Measurements from ENCODE around the gene CRTAP.
"Not testable (repeated sequence)": the region's sequence is repeated elsewhere in the genome, so short reads cannot be mapped to it uniquely, and the experiment has no call there.

CRTAP gene

GRCh38 chr3:33100229-33100628 is 13.6 kb upstream of the CRTAP start:
- DNase-seq, result peak; percentile 13

DNA sequence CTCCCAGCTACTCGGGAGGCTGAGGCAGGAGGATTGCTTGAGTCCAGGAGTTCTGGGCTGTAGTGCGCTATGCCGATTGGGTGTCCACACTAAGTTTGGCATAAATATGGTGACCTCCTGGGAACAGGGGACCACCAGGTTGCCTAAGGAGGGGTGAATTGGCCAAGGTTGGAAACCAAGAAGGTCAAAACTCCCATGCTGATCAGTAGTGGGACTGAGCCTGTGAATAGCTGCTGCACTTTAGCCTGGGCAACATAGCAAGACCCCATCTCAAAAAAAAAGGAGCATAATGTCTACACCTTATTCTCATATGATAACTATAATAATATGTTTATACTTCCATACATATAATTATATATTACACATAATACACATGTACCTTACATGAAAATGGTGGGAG is 10.8 kb upstream of the CRTAP start:
- no peak for DNase-seq

GRCh38 chr3:33103480-33103879 is 10.3 kb upstream of the CRTAP start:
- no peak for DNase-seq

DNA sequence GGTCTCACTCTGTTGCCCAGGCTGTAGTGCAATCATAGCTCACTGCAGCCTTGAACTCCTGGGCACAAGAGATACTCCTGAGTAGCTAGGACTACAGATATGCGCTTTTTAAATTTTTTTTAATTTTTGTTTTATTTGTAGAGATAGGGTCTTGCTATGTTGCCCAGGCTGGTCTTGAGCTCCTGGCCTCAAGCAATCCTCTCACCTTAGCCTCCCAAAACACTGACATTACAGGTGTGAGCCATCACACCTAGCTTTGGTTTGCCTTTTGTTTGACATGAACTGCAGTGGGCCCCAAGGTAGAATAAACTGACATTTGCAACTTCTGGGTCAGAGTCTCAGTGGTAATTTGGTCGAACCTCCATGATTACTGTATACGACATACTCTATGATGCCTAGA is 9.0 kb upstream of the CRTAP start:
- DNase-seq, result no peak

- DNase-seq, result no peak
Measured at GRCh38 chr3:33105341-33105948, 8.4 kb upstream of the CRTAP start.

- not testable (repeated sequence) for DNase-seq
Measured at GRCh38 chr3:33106854-33107253, 7.0 kb upstream of the CRTAP start.

DNA sequence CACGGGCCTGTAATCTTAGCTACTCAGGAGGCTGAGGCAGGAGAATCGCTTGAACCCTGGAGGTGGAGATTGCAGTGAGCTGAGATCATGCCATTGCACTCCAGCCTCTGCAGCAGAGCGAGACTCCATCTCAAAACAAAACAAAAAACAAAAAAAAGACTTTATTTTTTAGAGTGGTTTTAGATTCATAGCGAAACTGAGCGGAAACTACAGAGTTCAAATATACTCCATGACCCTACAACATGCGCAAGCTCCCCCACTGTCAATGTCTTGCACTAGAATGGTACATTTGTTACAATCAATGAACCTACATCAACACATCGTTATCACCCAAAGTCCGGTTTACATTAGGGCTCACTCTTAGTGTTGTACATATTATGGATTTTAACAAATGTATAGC is 2.2 kb upstream of the CRTAP start:
- no peak for DNase-seq

DNA sequence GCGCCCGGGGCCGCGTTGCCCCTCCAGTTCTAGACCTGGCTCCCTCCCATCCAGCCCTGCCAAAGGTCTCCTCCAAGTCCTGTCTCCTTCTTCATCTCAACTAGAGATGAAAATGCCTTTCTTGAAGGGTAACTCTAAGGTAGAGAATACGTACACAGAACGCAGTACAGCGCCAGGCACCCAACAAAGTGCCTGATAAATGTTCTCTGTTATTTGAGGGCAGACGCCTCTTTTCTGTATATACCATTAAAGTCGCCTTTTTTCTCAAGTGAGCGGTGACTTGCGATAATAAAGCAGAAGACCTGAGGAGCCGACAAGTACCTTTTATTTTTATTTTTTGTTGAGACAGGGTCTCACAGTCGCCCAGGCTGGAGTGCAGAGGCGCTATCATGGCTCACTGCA is 809 bp downstream of the CRTAP start:
- no peak for DNase-seq

DNA sequence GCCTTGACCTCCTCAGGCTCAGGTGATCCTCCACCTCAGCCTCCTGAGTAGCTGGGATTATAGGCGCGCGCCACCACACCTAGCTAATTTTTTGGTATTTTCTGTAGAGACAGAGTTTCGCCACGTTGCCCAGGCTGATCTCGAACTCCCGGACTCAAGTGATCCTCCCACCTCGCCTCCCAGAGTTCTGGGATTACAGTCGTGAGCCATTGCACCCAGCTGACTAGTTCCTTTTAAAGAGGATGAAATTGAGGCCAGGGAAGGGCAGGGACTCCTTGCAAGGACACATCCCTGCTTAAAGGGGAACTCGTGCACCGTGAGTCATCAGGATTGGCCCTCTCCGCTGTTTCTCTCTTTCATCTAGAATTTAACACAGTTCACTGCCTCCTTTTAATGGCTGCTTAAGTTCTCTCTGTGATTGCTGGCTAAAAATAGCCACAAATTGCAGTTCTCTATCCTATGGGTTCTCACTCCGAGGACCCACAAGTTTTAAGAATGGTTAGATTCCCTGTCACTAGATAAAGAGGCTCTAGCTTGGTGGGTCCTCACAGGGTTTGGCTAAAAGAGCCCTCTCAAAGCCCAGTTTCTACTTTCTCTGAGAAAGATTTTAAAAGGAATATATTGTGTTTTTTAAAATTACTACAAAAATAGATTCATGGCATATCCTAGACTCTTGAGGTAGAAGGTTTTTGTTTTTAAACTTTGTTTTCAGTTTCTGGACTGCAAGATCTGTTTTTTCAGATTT is 1.4 kb downstream of the CRTAP start:
- peak; percentile 92 for DNase-seq

DNA sequence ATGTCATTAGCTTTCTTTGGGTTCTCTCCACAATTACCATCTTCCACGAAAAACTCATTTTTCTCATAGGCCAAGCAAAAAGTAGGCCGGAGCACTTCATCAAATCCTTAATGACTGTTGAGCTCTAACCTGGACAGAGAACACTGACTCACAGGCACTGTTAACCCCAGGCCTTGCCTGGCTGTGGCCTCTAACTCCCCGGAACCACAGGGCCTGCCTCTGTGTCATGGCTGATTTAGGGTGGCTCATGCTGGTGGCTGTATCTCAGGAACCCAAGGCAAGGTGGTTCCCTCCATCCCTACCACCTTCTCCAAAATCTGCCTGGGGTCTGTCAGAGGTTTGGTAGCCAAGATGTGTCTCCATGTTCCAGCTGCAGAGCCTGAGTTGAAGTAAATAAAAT is 3.6 kb downstream of the CRTAP start:
- DNase-seq, result no peak

- DNase-seq, result no peak
Measured at GRCh38 chr3:33119891-33120290, 6.1 kb downstream of the CRTAP start.

DNA sequence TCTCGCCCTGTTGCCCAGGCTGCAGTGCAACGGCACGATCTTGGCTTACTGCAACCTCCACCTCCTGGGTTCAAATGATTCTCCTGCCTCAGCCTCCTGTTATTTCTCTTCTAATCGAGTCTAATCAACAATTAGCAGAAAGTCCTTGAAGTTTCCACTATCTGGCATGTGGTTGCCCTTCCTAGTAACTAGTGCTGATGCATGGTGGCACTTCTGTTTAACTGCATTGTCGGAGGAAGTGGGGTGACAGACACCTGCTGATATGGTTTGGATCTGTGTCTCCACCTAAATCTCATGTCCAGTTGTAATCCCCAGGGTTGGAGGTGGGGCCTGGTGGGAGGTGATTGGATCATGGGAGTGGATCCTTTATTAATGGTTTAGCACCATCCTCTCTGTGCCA is 9.2 kb downstream of the CRTAP start:
- DNase-seq, result no peak

- no peak for DNase-seq
Measured at GRCh38 chr3:33124638-33125037, 10.8 kb downstream of the CRTAP start.

DNA sequence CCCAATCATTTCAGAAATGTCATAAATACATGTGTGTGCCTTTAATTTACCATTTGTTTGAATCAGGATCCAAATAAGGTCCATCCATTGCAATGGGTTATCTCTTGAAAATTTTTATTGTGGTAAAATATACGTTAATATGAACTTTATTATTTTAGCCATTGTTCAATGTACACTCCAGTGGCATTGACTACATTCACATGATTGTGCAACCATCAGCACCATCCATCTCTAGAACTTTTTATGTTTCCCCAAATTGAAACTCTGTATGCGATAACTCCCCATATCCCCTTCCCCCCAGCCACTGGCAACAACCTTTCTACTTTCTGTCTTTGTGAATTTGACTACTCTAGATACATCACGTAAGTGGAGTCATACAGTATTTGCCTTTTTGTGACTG is 12.0 kb downstream of the CRTAP start:
- DNase-seq, result no peak

- no peak for DNase-seq
Measured at GRCh38 chr3:33128706-33129105, 14.9 kb downstream of the CRTAP start.

DNA sequence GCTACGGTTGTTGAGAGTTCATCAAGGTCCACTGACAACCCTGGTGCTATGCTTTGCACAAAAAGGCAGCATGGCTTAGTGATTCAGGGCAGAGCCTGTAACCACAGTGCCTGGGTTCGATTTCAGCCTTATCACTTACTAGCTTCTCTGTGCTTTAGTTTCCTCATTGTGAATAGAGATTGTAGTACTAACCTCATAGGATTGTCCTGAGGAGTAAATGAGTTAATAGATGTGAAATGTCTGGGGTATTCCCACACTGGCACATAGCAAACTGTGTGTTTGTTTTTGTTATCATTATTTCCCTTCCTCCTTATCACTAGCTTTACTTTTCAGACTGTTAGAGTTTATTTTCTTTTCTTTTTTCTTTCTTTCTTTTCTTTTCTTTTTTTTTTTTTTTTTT is 16.3 kb downstream of the CRTAP start:
- DNase-seq, result no peak

DNA sequence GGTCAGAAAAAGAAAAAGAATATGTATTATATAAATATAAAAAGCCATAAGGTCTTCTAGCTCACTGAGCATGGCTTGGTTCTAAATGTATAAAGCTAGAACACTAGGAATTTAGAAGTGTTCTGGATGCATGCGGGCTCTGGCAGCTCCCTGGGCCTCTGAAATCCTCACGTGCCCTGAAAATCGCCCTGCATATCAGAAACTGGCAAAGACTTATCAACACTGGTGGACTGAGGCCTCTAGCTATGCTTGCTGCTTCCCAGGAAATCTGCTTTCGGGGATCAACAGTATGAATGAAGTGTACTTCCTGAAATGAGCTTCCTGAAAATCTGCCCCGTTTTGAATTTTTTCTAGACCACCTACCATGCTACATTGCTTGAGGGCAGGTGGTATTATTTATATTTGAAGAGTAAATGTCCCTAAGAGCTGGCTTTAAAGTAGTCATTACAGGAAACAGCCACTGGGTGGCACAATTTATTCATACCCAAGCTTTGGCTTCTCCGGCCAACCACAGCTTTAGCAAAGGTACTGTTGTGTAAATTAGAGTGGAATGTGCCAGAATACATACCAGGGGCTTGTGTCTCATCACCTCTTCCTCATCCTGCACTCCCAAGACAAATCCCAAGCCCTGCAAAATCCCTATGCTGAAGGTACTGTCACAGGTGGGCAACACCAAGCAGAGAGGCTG is 17.7 kb downstream of the CRTAP start:
- peak; percentile 79 for DNase-seq

DNA sequence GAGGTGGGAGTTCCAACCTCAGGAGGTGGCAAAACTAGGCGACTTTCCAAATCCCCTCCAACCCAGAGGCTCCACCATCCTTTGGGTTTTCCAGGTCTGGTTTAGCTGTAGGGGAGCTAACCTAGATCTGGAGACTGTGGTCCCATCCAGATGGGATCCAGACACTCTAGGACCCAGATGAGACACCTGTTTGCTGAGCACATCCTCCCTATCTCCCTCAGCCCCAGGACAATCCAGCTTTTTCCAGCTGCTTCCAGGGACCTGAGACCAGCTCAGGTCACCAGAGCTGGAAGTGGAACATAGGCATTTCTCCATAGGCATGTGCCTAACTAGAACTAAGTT is 18.2 kb downstream of the CRTAP start:
- DNase-seq, result no peak

GRCh38 chr3:33134026-33134625 is 20.3 kb downstream of the CRTAP start:
- DNase-seq, result no peak

GRCh38 chr3:33137691-33138090 is 23.9 kb downstream of the CRTAP start:
- DNase-seq, result no peak

DNA sequence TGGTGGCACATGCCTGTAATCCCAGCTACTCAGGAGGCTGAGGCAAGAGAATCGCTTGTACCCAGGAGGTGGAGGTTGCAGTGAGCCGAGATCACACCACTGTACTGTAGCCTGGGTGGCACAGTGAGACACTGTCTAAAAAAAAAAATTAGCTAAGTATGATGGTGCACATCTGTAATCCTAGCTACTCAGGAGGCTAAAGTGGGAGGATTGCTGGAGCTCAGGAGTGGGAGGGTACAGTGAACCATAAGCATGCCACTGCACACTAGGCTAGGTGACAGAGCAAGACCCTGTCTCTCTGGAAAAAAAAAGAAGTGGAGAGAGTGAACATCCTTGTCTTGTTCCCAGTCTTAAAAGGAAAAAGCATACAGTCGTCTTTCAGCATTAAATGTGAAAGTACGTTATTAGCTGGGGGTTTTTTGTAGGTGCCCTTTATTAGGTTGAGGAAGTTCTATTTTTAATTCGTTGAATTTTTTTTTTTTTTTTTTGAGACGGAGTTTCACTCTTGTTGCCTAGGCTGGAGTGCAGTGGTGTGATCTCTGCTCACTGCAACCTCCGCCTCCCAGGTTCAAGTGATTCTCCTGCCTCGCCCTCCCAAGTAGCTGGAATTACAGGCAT is 25.3 kb downstream of the CRTAP start:
- not testable (repeated sequence) for DNase-seq

- DNase-seq, result no peak
Measured at GRCh38 chr3:33139996-33140395, 26.2 kb downstream of the CRTAP start.

- DNase-seq, result no peak
Measured at GRCh38 chr3:33141006-33141405, 27.2 kb downstream of the CRTAP start.

GRCh38 chr3:33144433-33144832 is 30.6 kb downstream of the CRTAP start:
- peak; percentile 41 for DNase-seq

Measured in OCI-M1 (cell line).